Esophagus (tissue), 2 donors: ENCODE results near the gene SGMS1. TPM values are rescaled to one million over a fixed set of nuclear protein-coding genes. Genes with fewer than 3 reads are reported as not detected.
A peak's percentile ranks its signal among the peaks of the same experiment; 100 is the strongest.
"Not testable (repeated sequence)": the region's sequence is repeated elsewhere in the genome, so short reads cannot be mapped to it uniquely, and the experiment has no call there.

ENCODE experiments used
- H3K27ac ChIP-seq, 2 donors: one replicate each; pipeline ENCODE4 v1.5.1; 2013; ENCODE audit warnings: low read depth in 2 of 2, mild to moderate bottlenecking in 2 of 2, inconsistent platforms in 1 of 2, low read length in 1 of 2, moderate library complexity in 1 of 2
- H3K27me3 ChIP-seq, 2 donors: one replicate each; pipeline ENCODE4 v1.6.1; 2013; ENCODE audit warnings: low read length in 2 of 2, control low read depth in 1 of 2, mild to moderate bottlenecking in 1 of 2; ENCODE audit not compliant: insufficient read depth in 2 of 2, control insufficient read depth in 1 of 2
- H3K36me3 ChIP-seq, 2 donors: one replicate each; pipeline ENCODE4 v1.6.1; 2013; ENCODE audit warnings: low read length in 1 of 2; ENCODE audit not compliant: control insufficient read depth in 2 of 2, insufficient read depth in 2 of 2
- H3K4me1 ChIP-seq, 2 donors: one replicate each; pipeline ENCODE4 v1.6.1; 2013; ENCODE audit warnings: low read length in 1 of 2; ENCODE audit not compliant: control insufficient read depth in 2 of 2, insufficient read depth in 2 of 2
- H3K4me3 ChIP-seq, 2 donors: one replicate each; pipeline ENCODE4 v1.5.1; 2013; ENCODE audit warnings: low read length in 2 of 2, mild to moderate bottlenecking in 2 of 2, low read depth in 1 of 2, moderate library complexity in 1 of 2
- H3K9me3 ChIP-seq, 2 donors: one replicate each; pipeline ENCODE4 v1.6.1; 2013; ENCODE audit warnings: mild to moderate bottlenecking in 2 of 2, low read depth in 1 of 2, low read length in 1 of 2, moderate library complexity in 1 of 2; ENCODE audit not compliant: control insufficient read depth in 2 of 2, insufficient read depth in 1 of 2
- WGBS, 2 donors: extraction: QIAGEN DNeasy Blood & Tissue Kit; methylation state at CpG; one replicate each; pipeline ENCODE4 v1.1.7; 2013; 5-methylcytosine and 5-hydroxymethylcytosine counted together
- polyA plus RNA-seq, 2 donors: library from polyadenylated mRNA; stranded (reverse); fragments of 200-250 nt; gene quantifications; one replicate each; pipeline ENCODE4 v1.2.3, GENCODE V29; 2013
- donor health status: healthy with polysubstance abuse.
- donor health status: Bipolar disorder and iron deficiency.

The SGMS1 gene
- polyA plus RNA-seq, 2 donors, result 5.4 to 7.9 TPM

DNA sequence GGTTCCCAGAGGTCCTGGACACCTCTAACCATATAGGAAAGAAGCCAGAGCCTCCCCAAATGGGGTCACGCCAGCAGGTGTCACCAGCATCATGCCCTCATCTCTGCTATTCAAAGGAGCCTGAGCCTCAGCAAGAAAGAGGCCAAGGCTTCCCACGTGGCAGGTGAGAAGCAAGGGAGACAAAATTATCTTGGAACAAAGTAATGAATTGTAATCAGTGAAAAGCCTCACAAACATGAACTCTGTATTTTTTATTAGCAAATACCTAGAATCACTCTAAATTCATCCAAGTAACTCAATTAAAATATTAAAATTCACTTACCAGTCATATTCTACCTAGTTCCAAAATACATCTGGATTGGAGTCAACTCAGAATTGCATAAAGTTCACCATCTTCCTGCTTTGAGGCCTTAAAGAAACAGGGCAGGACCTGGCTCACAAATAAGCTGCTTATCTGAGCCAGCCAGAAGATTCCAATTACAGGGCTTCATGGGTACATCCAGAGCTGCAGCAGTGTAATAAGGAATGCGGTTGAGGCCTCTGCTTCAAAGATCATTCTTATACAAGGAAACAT, 68.7 kb downstream of the SGMS1 start:
- H3K27me3 ChIP-seq, result no peaks in the 10 kb centered on the region
- H3K36me3 ChIP-seq, result no peaks in the 10 kb centered on the region
- H3K4me3 ChIP-seq, result no peak overlapping the region
- H3K27ac ChIP-seq, result peak overlapping the region in 1 of 2 donors; percentile 48
- 50 to 55% methylated on average over 3 of the region's 3 CpGs for WGBS, 2 donors
- no peaks in the 10 kb centered on the region for H3K9me3 ChIP-seq
- H3K4me1 ChIP-seq, result peaks cover 0 to 2% of the 10 kb centered on the region in 2 donors

DNA sequence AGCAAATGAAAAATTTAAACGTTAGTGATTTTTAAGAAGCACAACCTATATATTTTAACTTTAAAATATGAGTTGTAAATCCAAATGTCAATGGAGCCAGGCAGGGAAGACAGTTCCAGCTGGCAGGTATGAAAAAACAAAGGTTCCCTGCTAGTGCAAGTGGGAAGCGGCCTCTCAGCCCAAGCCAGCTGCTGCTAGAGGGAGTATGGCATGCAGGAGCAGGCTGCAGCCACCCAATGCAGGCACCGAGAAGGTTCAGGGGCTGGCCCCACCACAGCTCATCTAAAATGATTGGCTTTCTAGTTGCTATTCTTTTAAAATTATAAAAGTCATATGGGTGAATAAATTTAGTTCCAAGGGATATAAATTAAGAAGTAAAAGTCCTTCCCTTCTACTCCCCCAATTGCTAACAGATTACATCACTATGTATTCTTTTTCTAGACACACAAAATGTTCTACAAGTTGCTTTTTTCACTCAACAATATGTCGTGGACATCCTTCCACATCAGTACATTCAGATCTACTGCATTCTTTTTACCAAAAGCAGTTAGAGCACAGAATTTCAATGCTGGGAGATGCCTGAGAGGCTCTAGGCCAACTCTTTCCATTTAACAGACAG, 69.3 kb downstream of the SGMS1 start:
- Histone ChIP-seq H3K4me3 (no peak overlapping the region), H3K27ac (peak overlapping the region in 1 of 2 donors; percentile 48), H3K4me1 (peaks cover 0 to 2% of the 10 kb centered on the region in 2 donors), H3K27me3 (no peaks in the 10 kb centered on the region), H3K9me3 (no peaks in the 10 kb centered on the region), H3K36me3 (no peaks in the 10 kb centered on the region)
- 54 to 63% methylated on average over 4 of the region's 4 CpGs for WGBS, 2 donors

DNA sequence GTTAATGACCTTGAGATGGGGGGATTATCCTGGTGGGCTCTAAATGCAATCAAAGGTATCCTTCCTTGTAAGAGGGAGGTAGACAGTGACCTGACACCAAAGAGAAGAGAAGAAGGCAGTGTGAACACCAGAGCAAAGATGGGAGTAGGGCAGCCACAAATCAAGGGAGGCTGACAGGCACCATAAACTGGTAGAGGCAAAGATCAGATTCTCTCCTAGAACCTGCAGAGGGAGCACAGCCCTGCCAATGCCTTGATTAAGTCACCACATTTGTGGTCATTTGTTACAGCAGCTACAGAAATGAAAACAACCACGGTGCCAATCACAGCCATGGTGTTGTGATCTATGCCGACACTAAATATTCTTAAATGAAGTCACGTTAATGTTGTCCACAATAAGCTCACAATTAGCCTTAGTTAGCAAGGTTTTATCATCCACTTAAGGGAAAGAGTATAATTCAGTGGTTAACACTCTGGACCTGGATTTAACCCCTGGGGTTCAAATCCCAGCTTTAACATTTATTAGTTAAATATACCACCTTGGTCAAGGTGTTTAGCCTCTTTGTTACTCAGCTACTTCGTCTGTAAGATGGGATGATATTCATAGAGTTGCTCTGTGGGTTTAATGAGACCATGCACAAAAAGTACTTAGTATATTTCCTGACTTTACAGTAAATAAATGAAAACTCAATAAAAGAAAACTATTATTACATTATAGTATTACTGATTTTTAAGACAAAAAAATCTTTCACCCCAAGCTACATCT, 70.8 kb downstream of the SGMS1 start:
- H3K36me3 ChIP-seq, result no peaks in the 10 kb centered on the region
- peaks cover 0 to 2% of the 10 kb centered on the region in 2 donors for H3K4me1 ChIP-seq
- H3K4me3 ChIP-seq, result no peak overlapping the region
- no peaks in the 10 kb centered on the region for H3K9me3 ChIP-seq
- 64 to 67% methylated on average over 4 of the region's 4 CpGs for WGBS, 2 donors
- no peaks in the 10 kb centered on the region for H3K27me3 ChIP-seq
- peak overlapping the region in 1 of 2 donors; percentile 24 for H3K27ac ChIP-seq

DNA sequence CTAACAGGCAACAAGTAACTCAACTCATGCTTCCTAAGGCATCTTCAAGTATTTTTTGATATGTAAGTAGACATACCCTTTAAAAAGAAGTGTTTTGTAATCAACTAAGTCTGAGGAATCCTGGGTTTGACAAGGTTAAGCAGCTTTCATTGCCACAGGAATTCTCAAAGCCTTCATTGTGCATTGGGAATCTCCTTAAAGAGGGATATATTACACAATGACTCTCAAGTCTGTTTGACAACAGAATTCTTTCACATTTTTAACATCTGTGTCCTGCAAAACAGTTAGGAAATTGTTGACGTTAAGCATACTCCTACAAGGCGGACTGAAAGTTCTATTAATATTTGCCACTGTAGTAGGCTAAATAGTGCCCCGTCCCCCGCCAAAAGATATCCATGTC, 71.4 kb downstream of the SGMS1 start:
- Histone ChIP-seq H3K36me3 (no peaks in the 10 kb centered on the region), H3K4me1 (peaks cover 0 to 2% of the 10 kb centered on the region in 2 donors), H3K27me3 (no peaks in the 10 kb centered on the region), H3K4me3 (no peak overlapping the region), H3K9me3 (no peaks in the 10 kb centered on the region), H3K27ac (no peak overlapping the region)
- 62 to 83% methylated on average over 4 of the region's 4 CpGs for WGBS, 2 donors

DNA sequence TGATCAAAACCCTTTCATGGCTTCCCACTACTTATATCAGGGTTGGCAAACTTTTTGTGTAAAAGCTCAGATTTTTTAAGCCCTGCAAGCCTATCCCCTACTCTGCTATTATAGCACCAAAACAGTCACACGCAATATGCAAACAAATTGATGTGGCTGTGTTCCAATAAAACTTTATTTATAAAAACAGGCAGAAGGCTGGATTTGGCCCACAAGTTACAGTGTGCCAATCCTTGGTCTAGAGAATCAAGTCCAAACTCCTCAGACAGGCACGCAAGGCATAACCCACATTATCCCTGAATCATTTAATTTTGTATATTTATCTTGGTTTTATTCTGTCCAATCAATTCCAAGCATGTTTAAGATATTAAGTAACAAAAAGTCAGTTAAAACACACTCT, 71.9 kb downstream of the SGMS1 start:
- WGBS, 2 donors, result 76 to 84% methylated on average over 2 of the region's 2 CpGs
- Histone ChIP-seq H3K27me3 (no peaks in the 10 kb centered on the region), H3K36me3 (no peaks in the 10 kb centered on the region), H3K27ac (no peak overlapping the region), H3K9me3 (no peaks in the 10 kb centered on the region), H3K4me1 (peaks cover 0 to 2% of the 10 kb centered on the region in 2 donors), H3K4me3 (no peak overlapping the region)

- Histone ChIP-seq H3K4me3 (no peak overlapping the region), H3K27me3 (no peaks in the 10 kb centered on the region), H3K36me3 (no peaks in the 10 kb centered on the region), H3K4me1 (peaks cover 0 to 2% of the 10 kb centered on the region in 2 donors), H3K9me3 (no peaks in the 10 kb centered on the region), H3K27ac (peak overlapping the region in 1 of 2 donors; percentile 7)
- WGBS, 2 donors, result 59 to 85% methylated on average over 4 of the region's 4 CpGs
Measured at GRCh38 chr10:50550291-50550839, 73.4 kb downstream of the SGMS1 start.

DNA sequence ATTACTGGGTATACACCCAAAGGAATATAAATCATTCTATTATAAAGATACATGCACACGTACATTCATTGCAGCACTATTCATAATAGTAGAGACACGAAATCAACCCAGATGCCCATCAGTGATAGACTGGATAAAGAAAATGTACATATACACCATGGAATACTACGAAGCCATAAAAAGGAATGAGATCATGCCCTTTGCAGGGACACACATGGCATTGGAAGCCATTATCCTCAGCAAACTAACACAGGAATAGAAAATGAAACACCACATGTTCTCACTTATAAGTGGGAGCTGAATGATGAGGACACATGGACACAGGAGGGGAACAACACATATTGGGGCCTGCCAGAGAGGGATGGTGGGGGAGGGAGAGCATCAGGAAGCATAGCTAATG, 74.6 kb downstream of the SGMS1 start:
- H3K9me3 ChIP-seq, H3K36me3 ChIP-seq, H3K4me3 ChIP-seq, H3K27me3 ChIP-seq, H3K27ac ChIP-seq, H3K4me1 ChIP-seq: not testable (repeated sequence)
- 94 to 95% methylated on average over 3 of the region's 3 CpGs for WGBS, 2 donors

- not testable (repeated sequence) for H3K9me3 ChIP-seq, H3K27ac ChIP-seq, H3K4me1 ChIP-seq, H3K4me3 ChIP-seq, H3K36me3 ChIP-seq, H3K27me3 ChIP-seq
- 96% methylated on average over 1 of the region's 1 CpG for WGBS, 2 donors
Measured at GRCh38 chr10:50548481-50548880, 75.3 kb downstream of the SGMS1 start.

DNA sequence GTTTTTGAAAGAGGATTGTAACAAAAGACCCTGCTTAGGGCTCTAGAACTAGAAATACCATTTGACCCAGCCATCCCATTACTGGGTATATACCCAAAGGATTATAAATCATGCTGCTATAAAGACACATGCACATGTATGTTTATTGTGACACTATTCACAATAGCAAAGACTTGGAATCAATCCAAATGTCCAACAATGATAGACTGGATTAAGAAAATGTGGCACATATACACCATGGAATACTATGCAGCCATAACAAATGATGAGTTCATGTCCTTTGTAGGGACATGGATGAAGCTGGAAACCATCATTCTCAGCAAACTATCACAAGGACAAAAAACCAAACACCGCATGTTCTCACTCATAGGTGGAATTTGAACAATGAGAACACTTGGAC, 77.5 kb downstream of the SGMS1 start:
- 100% methylated on average over 1 of the region's 1 CpG for WGBS, 2 donors
- H3K9me3 ChIP-seq, H3K27me3 ChIP-seq, H3K4me3 ChIP-seq, H3K36me3 ChIP-seq, H3K27ac ChIP-seq, H3K4me1 ChIP-seq: not testable (repeated sequence)
